Activated naive CD4-positive, alpha-beta T cell treated with anti-CD3 and anti-CD28 coated beads for 36 hours (primary cell): ENCODE results near the gene FLCN. TPM values are rescaled to one million over a fixed set of nuclear protein-coding genes. Genes with fewer than 3 reads are reported as not detected.
"Not testable (repeated sequence)": the region's sequence is repeated elsewhere in the genome, so short reads cannot be mapped to it uniquely, and the experiment has no call there.

Experiments used
- CTCF ChIA-PET: fragments of 350-600 bp; sonication (Branson Sonifier 250); formaldehyde crosslinking; loops from one replicate; lab custom pipeline; 2021; ENCODE audit warnings: antibody characterized with exemption; lab: Charles Lee
- DNase-seq: peaks from one replicate; pipeline ENCODE4 v3.0.0-alpha.2; 2020
- H3K27ac Mint-ChIP-seq: one replicate; pipeline ENCODE4 v1.8.0; 2021; ENCODE audit warnings: mild to moderate bottlenecking, mixed read lengths
- H3K27me3 Mint-ChIP-seq: one replicate; pipeline ENCODE4 v1.8.0; 2021; ENCODE audit warnings: low read depth, mixed read lengths
- H3K36me3 Mint-ChIP-seq: one replicate; pipeline ENCODE4 v1.8.0; 2021; ENCODE audit warnings: low read depth, mixed read lengths
- H3K4me1 Mint-ChIP-seq: one replicate; pipeline ENCODE4 v1.8.0; 2021; ENCODE audit warnings: low read depth, mixed read lengths
- H3K4me3 Mint-ChIP-seq: one replicate; pipeline ENCODE4 v1.8.0; 2021; ENCODE audit warnings: mild to moderate bottlenecking, moderate library complexity, mixed read lengths
- H3K9me3 Mint-ChIP-seq: one replicate; pipeline ENCODE4 v1.8.0; 2021; ENCODE audit warnings: mixed read lengths
- intact Hi-C: fragments of 100-400 bp; cut with micrococcal nuclease; formaldehyde crosslinking; loops from one replicate; pipeline ENCODE4 v1.15.1; 2023
- total RNA-seq, 2 experiments: library from RNA; stranded (reverse); gene quantifications; one replicate each; pipeline ENCODE4 v1.2.3, GENCODE V29; 2021

The FLCN gene
- total RNA-seq, 2 experiments from 2014 or later, result 17.5 to 18.4 TPM

DNA sequence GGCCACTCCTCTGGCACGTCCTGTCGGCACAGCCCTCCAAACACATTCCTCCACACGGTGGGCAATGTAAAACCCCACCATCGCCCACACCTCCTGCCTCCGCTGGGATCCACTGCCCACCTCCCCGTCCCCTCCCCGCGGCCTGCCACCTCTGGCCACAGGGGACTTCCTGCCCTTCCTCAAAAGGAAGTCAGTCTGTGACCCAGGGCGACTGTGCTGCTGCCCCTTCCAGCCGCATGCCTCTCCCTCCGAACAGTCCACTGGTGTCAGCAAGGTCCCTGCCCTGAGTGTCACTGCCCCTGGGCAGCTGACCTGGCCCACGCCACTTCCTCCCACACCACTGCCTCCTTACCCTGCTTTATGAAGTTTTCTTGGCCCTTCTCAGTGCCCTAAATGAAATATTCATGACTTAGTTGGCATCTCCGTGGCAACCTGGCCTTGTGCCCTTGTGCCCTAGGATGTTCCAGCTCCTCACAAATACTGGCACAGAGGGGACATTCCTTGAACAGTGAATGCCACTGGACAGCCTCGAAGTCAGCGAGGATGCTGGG lies 32.9 kb downstream of the FLCN start:
- intact Hi-C loops, result loop anchor here (2.0 kb wide), 2 partner anchors 49 to 77 kb away; partner anchors contain the start of gene COPS3
- Mint-ChIP-seq H3K27me3 (no peaks in the 10 kb centered on the region), H3K4me3 (peak overlapping the region; percentile 94), H3K36me3 (peaks cover 16% of the 10 kb centered on the region), H3K27ac (no peak overlapping the region), H3K4me1 (peaks cover 27% of the 10 kb centered on the region), H3K9me3 (no peaks in the 10 kb centered on the region)
- CTCF ChIA-PET, result interaction anchor here (0.6 to 0.7 kb wide), 2 partner anchors 8 to 15 kb away, joined by 3 to 4 read pairs; no protein-coding TSS in a partner anchor
- DNase-seq, result no peak

DNA sequence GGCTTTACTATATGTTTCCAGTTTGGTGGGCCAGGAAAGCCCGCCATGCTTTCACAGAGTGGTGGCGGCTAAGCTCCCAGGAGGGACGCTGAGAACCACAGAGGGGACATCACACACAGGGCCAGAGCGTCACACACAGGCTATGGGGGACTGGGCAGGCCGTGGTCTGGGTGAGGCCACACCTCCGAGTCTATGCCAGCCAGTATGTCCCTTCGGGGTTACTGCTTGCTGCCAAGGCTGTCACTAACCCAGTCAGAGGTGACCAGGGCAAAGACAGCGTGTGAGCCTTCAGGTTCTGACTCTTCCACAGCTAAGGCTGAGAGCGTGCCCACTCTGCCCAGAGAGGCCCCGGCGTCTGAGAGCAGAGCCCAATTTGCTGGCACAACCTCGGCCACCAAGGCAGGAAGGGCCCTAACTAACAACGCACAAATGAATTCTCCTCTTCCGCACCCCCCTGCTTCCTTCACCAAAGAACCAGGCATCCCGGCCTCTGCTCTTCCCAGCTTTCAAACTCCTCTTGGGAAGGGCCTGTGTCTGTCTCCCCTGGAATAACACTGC lies 33.7 kb downstream of the FLCN start:
- DNase-seq, result no peak
- CTCF ChIA-PET, result no interaction called here
- intact Hi-C loops, result no loop called here
- no peaks in the 10 kb centered on the region for H3K9me3 Mint-ChIP-seq
- no peak overlapping the region for H3K27ac Mint-ChIP-seq
- H3K27me3 Mint-ChIP-seq, result no peaks in the 10 kb centered on the region
- peaks cover 27% of the 10 kb centered on the region for H3K4me1 Mint-ChIP-seq
- H3K4me3 Mint-ChIP-seq, result no peak overlapping the region
- H3K36me3 Mint-ChIP-seq, result peaks cover 16% of the 10 kb centered on the region

DNA sequence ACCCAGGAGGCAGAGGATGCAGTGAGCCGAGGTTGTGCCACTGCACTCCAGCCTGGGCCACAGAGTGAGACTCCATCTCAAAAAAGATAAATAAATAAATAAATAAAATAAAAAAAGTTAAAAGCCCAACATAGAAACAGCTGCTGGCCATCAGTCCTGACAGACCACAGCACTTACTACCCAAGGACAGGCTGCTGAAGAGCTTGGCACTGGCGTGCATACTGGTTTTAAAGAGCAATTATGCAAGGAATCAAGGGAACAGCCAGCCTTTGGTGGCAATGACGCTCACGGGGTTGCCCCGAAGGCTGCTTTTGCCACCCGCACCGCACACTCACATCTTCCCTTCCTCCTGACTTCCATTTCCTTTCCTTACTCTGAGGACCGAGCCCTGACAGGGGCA lies 35.1 kb downstream of the FLCN start:
- CTCF ChIA-PET, result no interaction called here
- no peaks in the 10 kb centered on the region for H3K27me3 Mint-ChIP-seq
- intact Hi-C loops, result no loop called here
- H3K4me1 Mint-ChIP-seq, result peaks cover 29% of the 10 kb centered on the region
- H3K4me3 Mint-ChIP-seq, result no peak overlapping the region
- H3K27ac Mint-ChIP-seq, result no peak overlapping the region
- no peak for DNase-seq
- no peaks in the 10 kb centered on the region for H3K9me3 Mint-ChIP-seq
- peaks cover 16% of the 10 kb centered on the region for H3K36me3 Mint-ChIP-seq

DNA sequence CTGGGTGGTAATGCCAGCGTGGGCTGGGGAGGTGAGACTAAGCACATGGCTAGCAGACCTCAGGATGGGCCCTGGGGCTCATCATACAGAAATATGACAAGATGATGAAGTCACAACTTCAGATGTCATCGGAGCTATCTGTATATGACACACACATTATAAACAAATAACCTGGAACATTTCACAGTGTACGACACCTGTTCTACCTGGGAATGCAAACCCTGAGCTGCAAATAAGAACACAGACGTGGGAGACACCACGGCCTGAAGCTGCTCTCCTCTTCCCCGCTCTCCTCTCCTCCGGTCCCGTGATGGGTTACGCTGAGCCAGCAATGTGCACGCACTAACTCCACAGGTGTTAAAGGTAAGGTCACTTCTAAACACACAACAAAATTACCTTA lies 35.7 kb downstream of the FLCN start:
- CTCF ChIA-PET, result interaction anchor here (0.7 to 1.5 kb wide), 2 partner anchors 35 to 56 kb away, joined by 4 read pairs; no protein-coding TSS in a partner anchor
- Mint-ChIP-seq H3K27ac (no peak overlapping the region), H3K27me3 (no peaks in the 10 kb centered on the region), H3K4me3 (no peak overlapping the region), H3K9me3 (no peaks in the 10 kb centered on the region), H3K4me1 (peaks cover 24% of the 10 kb centered on the region), H3K36me3 (peaks cover 16% of the 10 kb centered on the region)
- intact Hi-C loops, result no loop called here
- DNase-seq, result no peak

DNA sequence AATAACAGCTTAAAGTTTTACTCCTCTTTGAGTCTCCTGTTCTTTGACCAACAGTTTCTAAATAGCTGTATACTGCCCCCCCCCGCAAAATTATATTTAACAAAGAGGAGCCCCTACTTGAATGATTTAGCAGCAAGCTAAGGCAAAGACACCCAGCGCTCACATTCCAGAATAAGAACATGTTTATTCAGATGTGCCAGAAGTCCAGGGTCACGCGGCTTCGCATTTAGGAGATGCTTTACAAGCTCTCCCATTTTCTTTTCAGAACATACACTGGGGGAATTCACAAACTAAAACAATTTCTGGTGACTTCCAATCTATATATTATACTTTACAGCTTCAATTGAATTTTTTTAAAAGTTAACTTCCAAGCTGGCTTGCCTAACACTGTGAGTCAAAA lies 36.1 kb downstream of the FLCN start:
- Mint-ChIP-seq H3K9me3 (no peaks in the 10 kb centered on the region), H3K27me3 (no peaks in the 10 kb centered on the region), H3K36me3 (peaks cover 16% of the 10 kb centered on the region), H3K4me3 (no peak overlapping the region), H3K4me1 (peaks cover 24% of the 10 kb centered on the region), H3K27ac (no peak overlapping the region)
- intact Hi-C loops, result no loop called here
- DNase-seq, result no peak
- CTCF ChIA-PET, result interaction anchor here (0.7 to 1.5 kb wide), 2 partner anchors 35 to 56 kb away, joined by 4 read pairs; no protein-coding TSS in a partner anchor

DNA sequence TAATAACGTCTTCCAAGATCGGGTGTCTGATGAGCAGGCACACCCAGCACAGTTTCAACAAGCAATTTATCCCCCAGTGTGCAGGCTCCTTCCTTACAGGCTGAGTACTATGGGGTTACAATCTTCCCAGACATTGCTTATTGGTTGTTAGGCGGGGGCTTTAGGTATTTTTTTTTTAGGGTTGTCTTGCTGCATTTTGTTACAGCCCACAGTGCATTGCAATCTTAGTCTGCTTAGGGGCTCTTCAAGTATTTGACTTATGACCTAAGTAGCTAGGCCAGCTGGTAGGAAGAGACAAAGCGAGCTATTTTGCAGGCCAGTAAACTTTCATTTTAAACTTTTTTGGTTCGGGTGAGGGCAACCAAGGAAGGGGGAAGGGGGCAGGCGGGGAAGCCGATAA lies 36.7 kb downstream of the FLCN start:
- H3K36me3 Mint-ChIP-seq, result peaks cover 16% of the 10 kb centered on the region
- no peak overlapping the region for H3K4me3 Mint-ChIP-seq
- intact Hi-C loops, result no loop called here
- CTCF ChIA-PET, result interaction anchor here (1.5 kb wide), 1 partner anchor 55 kb away, joined by 4 read pairs; no protein-coding TSS in a partner anchor
- no peaks in the 10 kb centered on the region for H3K9me3 Mint-ChIP-seq
- no peaks in the 10 kb centered on the region for H3K27me3 Mint-ChIP-seq
- peaks cover 24% of the 10 kb centered on the region for H3K4me1 Mint-ChIP-seq
- no peak for DNase-seq
- no peak overlapping the region for H3K27ac Mint-ChIP-seq

DNA sequence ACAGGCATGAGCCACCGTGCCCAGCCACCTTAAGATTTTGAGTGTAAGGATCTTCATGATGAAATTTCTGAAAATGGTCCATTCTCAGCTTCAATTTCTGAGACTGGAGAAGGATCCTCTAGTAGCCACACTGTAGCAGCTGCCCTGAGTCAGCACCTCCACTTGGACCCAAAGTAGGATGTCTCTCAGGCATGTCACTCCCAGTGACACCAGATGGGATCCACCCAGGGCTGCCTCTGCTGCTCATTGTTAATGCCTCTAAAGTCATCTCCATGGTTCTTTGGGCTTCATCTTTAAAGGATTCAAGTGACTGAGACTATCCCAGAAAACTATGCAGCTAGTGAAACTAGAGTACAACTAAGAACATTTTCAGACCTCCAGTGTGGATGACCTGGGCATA lies 38.7 kb downstream of the FLCN start:
- no peak overlapping the region for H3K27ac Mint-ChIP-seq
- CTCF ChIA-PET, result interaction anchor here (1.5 kb wide), 1 partner anchor 9 kb away, joined by 10 read pairs; no protein-coding TSS in a partner anchor
- intact Hi-C loops, result no loop called here

DNA sequence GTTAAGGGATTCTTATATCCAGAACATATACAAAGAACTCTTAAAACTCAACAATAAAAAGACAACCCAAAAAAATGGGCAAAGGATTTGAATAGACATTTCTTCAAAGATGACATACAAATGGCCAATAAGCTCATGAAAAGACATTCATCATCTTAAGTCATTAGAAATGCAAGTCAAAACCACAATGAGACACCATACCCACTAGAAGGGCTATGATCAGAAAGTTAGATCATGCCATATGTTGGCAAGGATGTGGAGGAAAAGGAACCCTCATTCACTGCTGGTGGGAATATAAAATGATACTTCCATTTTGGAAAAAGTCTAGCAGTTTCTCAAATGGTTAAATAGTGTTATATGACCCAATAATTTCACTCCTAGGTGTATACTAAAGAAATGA lies 40.2 kb downstream of the FLCN start:
- Mint-ChIP-seq H3K4me3 (no peak overlapping the region), H3K9me3 (no peaks in the 10 kb centered on the region), H3K36me3 (peaks cover 2% of the 10 kb centered on the region), H3K27ac (no peak overlapping the region), H3K27me3 (no peaks in the 10 kb centered on the region), H3K4me1 (peaks cover 2% of the 10 kb centered on the region)
- CTCF ChIA-PET, result interaction anchor here (0.6 to 1.2 kb wide), 3 partner anchors 7 to 56 kb away, joined by 3 read pairs; no protein-coding TSS in a partner anchor
- intact Hi-C loops, result no loop called here
- no peak for DNase-seq

More for the DNA sequence above, 38.7 kb downstream of the FLCN start:
- peaks cover 5% of the 10 kb centered on the region for H3K4me1 Mint-ChIP-seq
- H3K27me3 Mint-ChIP-seq, result no peaks in the 10 kb centered on the region
- H3K4me3 Mint-ChIP-seq, result no peak overlapping the region
- no peaks in the 10 kb centered on the region for H3K9me3 Mint-ChIP-seq
- peaks cover 6% of the 10 kb centered on the region for H3K36me3 Mint-ChIP-seq
- no peak for DNase-seq

DNA sequence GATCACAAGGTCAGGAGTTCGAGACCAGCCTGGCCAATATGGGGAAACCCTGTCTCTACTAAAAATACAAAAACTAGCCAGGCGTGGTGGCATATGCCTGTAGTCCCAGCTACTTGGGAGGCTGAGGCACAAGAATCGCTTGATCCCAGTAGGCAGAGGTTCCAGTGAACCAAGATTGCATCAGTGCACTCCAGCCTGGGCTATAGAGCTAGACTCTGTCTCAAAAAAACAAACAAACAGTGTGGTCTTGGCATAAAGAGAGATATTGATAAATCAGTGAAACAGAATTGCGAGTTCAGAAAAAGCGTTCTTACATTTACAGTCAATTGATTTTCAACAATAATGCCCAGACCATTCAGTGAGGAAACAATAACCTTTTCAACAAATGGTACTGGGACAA lies 41.5 kb downstream of the FLCN start:
- CTCF ChIA-PET, H3K27ac Mint-ChIP-seq, H3K27me3 Mint-ChIP-seq: not testable (repeated sequence)

DNA sequence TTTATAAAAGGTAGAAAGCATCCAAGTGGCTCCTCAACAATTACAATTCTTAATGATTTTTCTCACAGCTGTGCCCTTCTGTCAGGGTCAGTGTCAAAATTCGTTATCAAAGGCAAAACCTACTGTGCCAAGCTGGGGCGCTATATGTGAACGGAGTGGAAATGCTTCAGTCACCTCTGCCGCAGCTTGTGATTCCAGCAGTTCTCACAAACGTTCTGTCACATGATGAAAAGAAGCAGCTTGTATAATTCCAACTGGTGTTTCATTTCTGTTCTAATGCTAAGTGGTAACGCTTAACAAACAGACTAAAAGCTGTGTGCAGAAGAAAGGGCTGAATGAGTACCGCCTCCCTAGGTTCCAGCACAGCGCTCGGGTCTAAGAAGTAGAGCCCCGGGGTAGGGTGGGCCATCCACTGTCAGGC lies 45.0 kb downstream of the FLCN start:
- Mint-ChIP-seq H3K27ac (no peak overlapping the region), H3K4me1 (peaks cover 3% of the 10 kb centered on the region), H3K9me3 (no peaks in the 10 kb centered on the region), H3K27me3 (no peaks in the 10 kb centered on the region), H3K4me3 (no peak overlapping the region), H3K36me3 (no peaks in the 10 kb centered on the region)
- no peak for DNase-seq
- intact Hi-C loops, result no loop called here
- CTCF ChIA-PET, result interaction anchor here (1.3 to 1.8 kb wide), 2 partner anchors 10 to 50 kb away, joined by 4 read pairs; no protein-coding TSS in a partner anchor

More for the DNA sequence above, 41.5 kb downstream of the FLCN start:
- intact Hi-C loops, H3K4me3 Mint-ChIP-seq, H3K36me3 Mint-ChIP-seq, H3K9me3 Mint-ChIP-seq, DNase-seq, H3K4me1 Mint-ChIP-seq: not testable (repeated sequence)

DNA sequence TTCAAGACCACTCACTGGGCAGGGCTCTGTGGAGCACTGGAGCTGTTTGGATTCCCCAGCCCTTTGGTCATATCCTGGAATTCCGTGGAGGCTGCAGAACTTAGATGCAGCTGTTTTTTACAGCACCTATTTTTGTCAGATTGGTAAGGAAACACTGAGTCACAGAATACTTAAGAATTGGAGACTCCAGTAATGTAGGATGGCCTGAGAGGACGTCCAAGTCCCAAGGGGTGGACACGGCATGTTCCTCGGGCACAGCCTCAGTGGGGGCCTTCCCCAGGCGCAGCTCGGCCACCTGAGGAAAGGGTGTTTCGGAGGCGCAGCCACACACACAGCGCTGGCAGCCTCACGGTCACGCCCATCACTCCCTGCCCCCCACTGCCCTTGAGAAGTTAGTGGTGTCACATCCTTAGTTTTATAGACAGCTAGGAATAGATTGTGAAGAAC lies 45.6 kb downstream of the FLCN start:
- Mint-ChIP-seq H3K27ac (no peak overlapping the region), H3K9me3 (no peaks in the 10 kb centered on the region), H3K4me1 (peaks cover 6% of the 10 kb centered on the region), H3K36me3 (no peaks in the 10 kb centered on the region), H3K27me3 (no peaks in the 10 kb centered on the region), H3K4me3 (no peak overlapping the region)
- CTCF ChIA-PET, result interaction anchor here (1.3 to 1.8 kb wide), 2 partner anchors 9 to 50 kb away, joined by 4 read pairs; no protein-coding TSS in a partner anchor
- DNase-seq, result no peak
- intact Hi-C loops, result no loop called here

DNA sequence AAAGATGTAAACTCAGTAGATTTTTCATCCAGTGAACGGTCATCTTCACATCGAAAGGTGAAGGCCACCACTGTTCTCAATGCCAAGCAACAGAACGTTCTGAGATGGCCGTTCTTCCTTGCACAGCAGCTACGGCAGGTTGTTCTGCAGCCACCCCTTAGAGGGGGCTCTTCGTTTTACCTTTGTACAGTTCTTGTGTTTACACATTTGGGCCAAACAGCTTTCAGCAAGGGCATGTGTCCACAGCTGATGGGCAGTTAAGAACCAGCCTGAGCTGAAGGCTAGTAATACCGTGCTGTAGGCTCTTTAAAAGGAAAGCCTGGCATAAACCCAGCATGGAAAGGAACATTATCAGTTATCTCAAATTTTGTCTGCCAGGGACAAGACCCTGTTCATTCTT lies 46.8 kb downstream of the FLCN start:
- intact Hi-C loops, result no loop called here
- peaks cover 18% of the 10 kb centered on the region for H3K4me1 Mint-ChIP-seq
- H3K36me3 Mint-ChIP-seq, result peaks cover 3% of the 10 kb centered on the region
- no peak overlapping the region for H3K4me3 Mint-ChIP-seq
- no peak for DNase-seq
- CTCF ChIA-PET, result no interaction called here
- no peak overlapping the region for H3K27ac Mint-ChIP-seq
- H3K27me3 Mint-ChIP-seq, result no peaks in the 10 kb centered on the region
- no peaks in the 10 kb centered on the region for H3K9me3 Mint-ChIP-seq
